Pancreas (tissue), 10 donors: ENCODE measurements around the gene DRAXIN. TPM values are rescaled to one million over a fixed set of nuclear protein-coding genes. Genes with fewer than 3 reads are reported as not detected.

Source experiments
- ATAC-seq, 4 donors: fragments of 200-7000 bp; cut with Tn5 transposase; one replicate each; pipeline versions ENCODE4 v1.8.0 to v1.9.1; 2020; ENCODE audit warnings: mild to moderate bottlenecking in 4 of 4, moderate library complexity in 4 of 4
- DNase-seq, 6 donors: peaks; one replicate each; pipeline ENCODE4 v3.0.0-alpha.2; 2020
- FAIRE-seq: peaks from 2 replicates; lab custom pipeline; 2012; peaks lifted over from hg19 to GRCh38; lab: Jason Lieb, UNC
- H3K27ac ChIP-seq, 4 donors: fragments of 200-600 bp; sonication (generic); 1 replicate in 3 of 4; 2 replicates in 1 of 4; pipeline versions ENCODE4 v1.5.0 to v1.8.0; 2020
- H3K27me3 ChIP-seq, 4 donors: fragments of 200-600 bp; one replicate each; pipeline ENCODE4 v1.8.0; 2021
- H3K36me3 ChIP-seq, 3 donors: fragments of 200-600 bp; sonication (generic) in 1 of 3; one replicate each; pipeline versions ENCODE4 v1.5.0 to v1.8.0; 2020 to 2021
- H3K4me1 ChIP-seq, 3 donors: fragments of 200-600 bp; one replicate each; pipeline ENCODE4 v1.8.0; 2021
- H3K4me3 ChIP-seq, 4 donors: fragments of 200-600 bp; sonication (generic) in 2 of 4; one replicate each; pipeline versions ENCODE4 v1.5.0 to v1.8.0; 2020 to 2021
- H3K9me3 ChIP-seq, 4 donors: fragments of 200-600 bp; one replicate each; pipeline ENCODE4 v1.8.0; 2021
- CTCF ChIP-seq, 4 donors: fragments of 200-600 bp; sonication (generic) in 3 of 4; IDR thresholded peaks; one replicate each; pipeline versions ENCODE4 v1.5.0 to v1.8.0; 2021; ENCODE audit warnings: antibody characterized with exemption in 4 of 4
- WGBS, 2 donors: extraction: QIAGEN DNeasy Blood & Tissue Kit; methylation state at CpG; one replicate each; pipeline ENCODE4 v1.1.7; 2013; 5-methylcytosine and 5-hydroxymethylcytosine counted together
- intact Hi-C, 3 donors: fragments of 100-400 bp; cut with DNase I; formaldehyde crosslinking; loops; one replicate each; pipeline versions ENCODE4 v1.11.1 to v1.14.2; 2022
- polyA plus RNA-seq, 2 donors: library from polyadenylated mRNA; stranded (reverse); fragments of 200-250 nt; gene quantifications; one replicate each; pipeline ENCODE4 v1.2.3, GENCODE V29; 2013
- total RNA-seq, 6 donors: library from RNA; stranded (reverse); fragmentation: NEBNext Ultra II Directional in 4 of 6; extraction: Animal tissue kit (Norgen Biotek cat#: 25700) in 4 of 6; gene quantifications; one replicate each; pipeline versions ENCODE4 v1.2.1 to v1.2.4, GENCODE V29; 2021 to 2023
- donor health status: healthy with polysubstance abuse.
- donor health status: DM: no; HTN: no; CAD: no; lungs with moderate emphysema.
- donor health status: DM: no; HTN: no; CAD: no.
- donor health status: control.
- donor health status: control.
- donor health status: Bipolar disorder and iron deficiency.
- donor health status: DM: yes; HTN: yes; CAD: no.
- donor health status: DM: no; HTN: no; CAD: no.
- donor health status: DM: no; HTN: no; CAD: no.
- donor health status: DM: yes; HTN: yes; CAD: no.

DRAXIN gene
- total and polyA plus RNA-seq, 8 donors = under 0.01 to 0.09 (median 0.03) TPM; not detected in 1

- H3K27me3 ChIP-seq = peaks cover 0 to 10% (median 0%) of the 10 kb centered on the region in 4 donors
- 61 to 70% methylated on average over 11 of the region's 11 CpGs for WGBS, 2 donors
Observed at GRCh38 chr1:11704194-11704529, 12.7 kb downstream of the DRAXIN start.

GRCh38 chr1:11704691-11705475, 13.4 kb downstream of the DRAXIN start:
- ATAC-seq (no peak), DNase-seq (no peak), FAIRE-seq (no peak)
- no peak overlapping the region for H3K27ac ChIP-seq
- intact Hi-C loops = no loop called here
- no peaks in the 10 kb centered on the region for H3K9me3 ChIP-seq
- no peaks in the 10 kb centered on the region for H3K4me1 ChIP-seq
- H3K27me3 ChIP-seq = peaks cover 0 to 10% (median 0%) of the 10 kb centered on the region in 4 donors
- no peak overlapping the region for H3K4me3 ChIP-seq
- 62 to 72% methylated on average over 22 of the region's 22 CpGs for WGBS, 2 donors
- no peaks in the 10 kb centered on the region for H3K36me3 ChIP-seq
- TF ChIP-seq CTCF (IDR thresholded peaks at IDR 0.05) = no peak

More at GRCh38 chr1:11704194-11704529, 12.7 kb downstream of the DRAXIN start:
- DNase-seq = no peak
- no peak for TF ChIP-seq CTCF (IDR thresholded peaks at IDR 0.05)
- H3K9me3 ChIP-seq = no peaks in the 10 kb centered on the region
- intact Hi-C loops = no loop called here
- no peaks in the 10 kb centered on the region for H3K36me3 ChIP-seq
- no peak for FAIRE-seq
- no peak for ATAC-seq
- no peaks in the 10 kb centered on the region for H3K4me1 ChIP-seq
- H3K27ac ChIP-seq = no peak overlapping the region
- H3K4me3 ChIP-seq = no peak overlapping the region

- ATAC-seq (no peak), FAIRE-seq (no peak), DNase-seq (no peak)
- WGBS, 2 donors = 81 to 85% methylated on average over 9 of the region's 9 CpGs
- no peaks in the 10 kb centered on the region for H3K36me3 ChIP-seq
- no peak overlapping the region for H3K27ac ChIP-seq
- TF ChIP-seq CTCF (IDR thresholded peaks at IDR 0.05) = no peak
- no peak overlapping the region for H3K4me3 ChIP-seq
- no peaks in the 10 kb centered on the region for H3K9me3 ChIP-seq
- H3K27me3 ChIP-seq = peaks cover 0 to 10% (median 0%) of the 10 kb centered on the region in 4 donors
- no peaks in the 10 kb centered on the region for H3K4me1 ChIP-seq
- intact Hi-C loops = no loop called here
Observed at GRCh38 chr1:11705596-11705995, 14.1 kb downstream of the DRAXIN start.

GRCh38 chr1:11706292-11706691, 14.8 kb downstream of the DRAXIN start:
- no peaks in the 10 kb centered on the region for H3K4me1 ChIP-seq
- peak in 1 of 6 donors; percentile 22 for DNase-seq
- H3K36me3 ChIP-seq = no peaks in the 10 kb centered on the region
- intact Hi-C loops = no loop called here
- 88 to 92% methylated on average over 12 to 14 of the region's 14 CpGs for WGBS, 2 donors
- H3K27me3 ChIP-seq = peaks cover 0 to 4% (median 0%) of the 10 kb centered on the region in 4 donors
- TF ChIP-seq CTCF (IDR thresholded peaks at IDR 0.05) = no peak
- no peak for ATAC-seq
- no peaks in the 10 kb centered on the region for H3K9me3 ChIP-seq
- no peak for FAIRE-seq
- no peak overlapping the region for H3K4me3 ChIP-seq
- H3K27ac ChIP-seq = no peak overlapping the region
